H1 (cell line): ENCODE measurements around the gene UTS2R. TPM values are rescaled to one million over a fixed set of nuclear protein-coding genes. Genes with fewer than 3 reads are reported as not detected.
A peak's percentile ranks its signal among the peaks of the same experiment; 100 is the strongest.

Experiments used
- BRCA1 ChIP-seq: IDR thresholded peaks from 2 replicates; pipeline ENCODE4 v1.6.1; 2012; ENCODE audit warnings: low read depth, low read length, improper control_type of control experiment
- CREB1 ChIP-seq: IDR thresholded peaks from 2 replicates; pipeline ENCODE4 v1.6.1; 2012; ENCODE audit warnings: inconsistent platforms
- EGR1 ChIP-seq: IDR thresholded peaks from 2 replicates; pipeline ENCODE4 v1.6.1; 2011; ENCODE audit warnings: low read depth, low read length, borderline replicate concordance
- EZH2 ChIP-seq: fragments of 200-600 bp; sonication (generic); IDR thresholded peaks from 2 replicates; pipeline ENCODE4 v1.7.1; 2012; ENCODE audit warnings: low read depth, mild to moderate bottlenecking, moderate library complexity, low read length, inconsistent platforms; ENCODE audit not compliant: severe bottlenecking
- GABPA ChIP-seq: IDR thresholded peaks from 2 replicates; pipeline ENCODE4 v1.6.1; 2011; ENCODE audit warnings: mild to moderate bottlenecking, low read length, moderate library complexity, borderline replicate concordance; ENCODE audit not compliant: insufficient read depth
- KDM5A ChIP-seq: fragments of 200-600 bp; IDR thresholded peaks from 2 replicates; pipeline ENCODE4 v1.7.1; 2012; ENCODE audit warnings: mild to moderate bottlenecking, low read length, inconsistent platforms, mixed read lengths
- MAX ChIP-seq: IDR thresholded peaks from 2 replicates; pipeline ENCODE4 v1.6.1; 2012; ENCODE audit warnings: inconsistent platforms
- SIX5 ChIP-seq: IDR thresholded peaks from 2 replicates; pipeline ENCODE4 v1.6.1; 2011; ENCODE audit warnings: mild to moderate bottlenecking, low read depth, low read length
- SRF ChIP-seq: IDR thresholded peaks from 2 replicates; pipeline ENCODE4 v1.6.1; 2011; ENCODE audit warnings: mild to moderate bottlenecking, low read depth, low read length, moderate library complexity
- TAF7 ChIP-seq: optimal IDR thresholded peaks from 2 replicates; pipeline ENCODE3; 2011; ENCODE audit warnings: low read depth, mild to moderate bottlenecking, inconsistent platforms, low read length, moderate library complexity, borderline replicate concordance
- polyA plus RNA-seq, 7 experiments: library from polyadenylated mRNA; depleted of rRNA in 3 of 7; stranded (reverse) in 5 of 7; unstranded in 2 of 7; fragments of >200 nt in 5 of 7; fragments of 200-250 nt in 2 of 7; gene quantifications; 1 replicate in 5 of 7; 2 replicates in 1 of 7; 4 replicates in 1 of 7; pipeline versions ENCODE4 v1.2.1 to v1.2.3, GENCODE V29; 2011 to 2013; ENCODE audit warnings: missing spikeins in 2 of 7, mixed read lengths in 2 of 7
- total RNA-seq: library from RNA; stranded (reverse); fragmentation: NEBNext Ultra II Directional; extraction: Animal tissue kit (Norgen Biotek cat#: 25700); gene quantifications from 2 replicates; pipeline ENCODE4 v1.2.1, GENCODE V29; 2021
- TF ChIP-seq, protein P1 (sequence below): IDR thresholded peaks from 2 replicates; pipeline ENCODE4 v1.6.1; 2012; ENCODE audit warnings: low read length, inconsistent platforms
- TF ChIP-seq, protein P2 (sequence below), 3 experiments: IDR thresholded peaks; 1 replicate in 2 of 3; 2 replicates in 1 of 3; pipeline versions ENCODE4 v1.5.1 to v1.6.1; 2011; ENCODE audit warnings: low read length in 3 of 3, mild to moderate bottlenecking in 3 of 3, inconsistent platforms in 2 of 3, low read depth in 1 of 3, moderate library complexity in 1 of 3; ENCODE audit not compliant: insufficient read depth in 1 of 3; ENCODE audit errors: control extremely low read depth in 1 of 3

UTS2R gene
- total and polyA plus RNA-seq, 2 of the 8 experiments (the other 6 are each of a cell fraction or from before 2014, with no cell fraction given) = 0.27 TPM; not detected in 1

DNA sequence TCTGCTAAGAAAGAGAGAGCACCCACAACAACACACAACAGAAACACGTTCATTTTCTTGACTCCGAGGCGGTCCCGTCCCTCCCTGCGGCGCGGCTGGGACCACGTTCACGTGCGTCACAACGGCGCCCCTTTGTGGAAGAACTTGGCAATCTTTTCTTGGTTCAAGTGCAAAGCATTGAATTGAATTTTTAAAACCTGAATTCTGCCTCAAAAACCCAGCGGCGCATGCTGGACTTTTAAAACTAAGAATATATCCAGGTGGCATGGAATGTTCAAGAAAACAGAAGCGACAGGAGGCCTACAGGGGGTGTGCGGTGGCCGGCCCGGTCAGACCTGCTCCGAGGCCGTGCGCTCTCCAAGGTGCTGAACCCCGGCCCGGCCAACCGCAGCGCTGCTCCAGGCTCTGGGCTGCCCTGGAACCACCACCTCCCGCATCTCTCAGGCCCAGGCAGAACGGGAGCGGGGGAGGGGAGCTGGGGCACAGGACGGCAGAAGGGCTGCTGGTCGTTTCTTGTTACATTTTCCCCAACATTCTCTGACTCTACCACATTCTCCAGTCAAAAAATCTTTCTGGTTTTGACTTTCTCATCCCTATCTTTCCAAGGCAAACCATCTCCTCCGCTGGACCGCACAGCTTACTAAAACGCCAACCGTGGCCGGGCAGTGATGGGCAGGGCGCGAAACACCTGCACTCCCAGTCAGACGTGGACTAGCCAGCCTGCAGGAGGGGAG lies 43.1 kb downstream of the UTS2R start (continued):
- TF ChIP-seq, protein P1, sequence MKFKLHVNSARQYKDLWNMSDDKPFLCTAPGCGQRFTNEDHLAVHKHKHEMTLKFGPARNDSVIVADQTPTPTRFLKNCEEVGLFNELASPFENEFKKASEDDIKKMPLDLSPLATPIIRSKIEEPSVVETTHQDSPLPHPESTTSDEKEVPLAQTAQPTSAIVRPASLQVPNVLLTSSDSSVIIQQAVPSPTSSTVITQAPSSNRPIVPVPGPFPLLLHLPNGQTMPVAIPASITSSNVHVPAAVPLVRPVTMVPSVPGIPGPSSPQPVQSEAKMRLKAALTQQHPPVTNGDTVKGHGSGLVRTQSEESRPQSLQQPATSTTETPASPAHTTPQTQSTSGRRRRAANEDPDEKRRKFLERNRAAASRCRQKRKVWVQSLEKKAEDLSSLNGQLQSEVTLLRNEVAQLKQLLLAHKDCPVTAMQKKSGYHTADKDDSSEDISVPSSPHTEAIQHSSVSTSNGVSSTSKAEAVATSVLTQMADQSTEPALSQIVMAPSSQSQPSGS = no peak
- TF ChIP-seq SRF (0 out of 2 replicates have a peak, but pooled peaks have one; percentile 23), EZH2 (peak; percentile 31), EGR1 (0 out of 2 replicates have a peak, but pooled peaks have one; percentile 23), MAX (peak; percentile 36; the same call in 1 of the 2 replicates), GABPA (peak; percentile 70; the same call in 1 of the 2 replicates), TAF7 (peak; percentile 35), CREB1 (0 out of 2 replicates have a peak, but pooled peaks have one; percentile 14), BRCA1 (no peak), KDM5A (peak; percentile 87; the same call in 1 of the 2 replicates), SIX5 (no peak)
- TF ChIP-seq, protein P2, sequence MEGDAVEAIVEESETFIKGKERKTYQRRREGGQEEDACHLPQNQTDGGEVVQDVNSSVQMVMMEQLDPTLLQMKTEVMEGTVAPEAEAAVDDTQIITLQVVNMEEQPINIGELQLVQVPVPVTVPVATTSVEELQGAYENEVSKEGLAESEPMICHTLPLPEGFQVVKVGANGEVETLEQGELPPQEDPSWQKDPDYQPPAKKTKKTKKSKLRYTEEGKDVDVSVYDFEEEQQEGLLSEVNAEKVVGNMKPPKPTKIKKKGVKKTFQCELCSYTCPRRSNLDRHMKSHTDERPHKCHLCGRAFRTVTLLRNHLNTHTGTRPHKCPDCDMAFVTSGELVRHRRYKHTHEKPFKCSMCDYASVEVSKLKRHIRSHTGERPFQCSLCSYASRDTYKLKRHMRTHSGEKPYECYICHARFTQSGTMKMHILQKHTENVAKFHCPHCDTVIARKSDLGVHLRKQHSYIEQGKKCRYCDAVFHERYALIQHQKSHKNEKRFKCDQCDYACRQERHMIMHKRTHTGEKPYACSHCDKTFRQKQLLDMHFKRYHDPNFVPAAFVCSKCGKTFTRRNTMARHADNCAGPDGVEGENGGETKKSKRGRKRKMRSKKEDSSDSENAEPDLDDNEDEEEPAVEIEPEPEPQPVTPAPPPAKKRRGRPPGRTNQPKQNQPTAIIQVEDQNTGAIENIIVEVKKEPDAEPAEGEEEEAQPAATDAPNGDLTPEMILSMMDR (IDR thresholded peaks at IDR 0.05; ENCODE audit: control extremely low read depth in 1 of 3, insufficient read depth in 1 of 3, low read depth in 1 of 3, low read length in 3 of 3) = peak; percentile 48 to 55 (median 50)
